Ishikawa (cell line): ENCODE measurements around the gene CACNA2D2.

Source experiments
- CEBPB ChIP-seq: IDR thresholded peaks from 2 replicates; pipeline ENCODE4 v1.6.1; 2012
- CREB1 ChIP-seq: IDR thresholded peaks from 2 replicates; pipeline ENCODE4 v1.6.1; 2012; ENCODE audit warnings: low read depth
- EGR1 ChIP-seq: IDR thresholded peaks from 2 replicates; pipeline ENCODE4 v1.6.1; 2012
- EP300 ChIP-seq: IDR thresholded peaks from 2 replicates; pipeline ENCODE4 v1.6.1; 2012; ENCODE audit warnings: borderline replicate concordance
- FOXM1 ChIP-seq: IDR thresholded peaks from 2 replicates; pipeline ENCODE4 v1.6.1; 2012; ENCODE audit warnings: low read depth, borderline replicate concordance
- NFIC ChIP-seq: IDR thresholded peaks from 2 replicates; pipeline ENCODE4 v1.6.1; 2012
- RAD21 ChIP-seq: IDR thresholded peaks from 2 replicates; pipeline ENCODE4 v1.6.1; 2012; ENCODE audit warnings: low read depth
- REST ChIP-seq: IDR thresholded peaks from 2 replicates; pipeline ENCODE4 v1.6.1; 2012; ENCODE audit warnings: low read depth, mild to moderate bottlenecking
- TAF1 ChIP-seq: IDR thresholded peaks from 2 replicates; pipeline ENCODE4 v1.6.1; 2012; ENCODE audit warnings: low read depth, mild to moderate bottlenecking
- TCF12 ChIP-seq: IDR thresholded peaks from 2 replicates; pipeline ENCODE4 v1.6.1; 2012; ENCODE audit warnings: low read depth
- TEAD4 ChIP-seq: IDR thresholded peaks from 2 replicates; pipeline ENCODE4 v1.6.1; 2012
- YY1 ChIP-seq: IDR thresholded peaks from 2 replicates; pipeline ENCODE4 v1.6.1; 2012; ENCODE audit warnings: low read depth
- TF ChIP-seq, protein P1 (sequence below): IDR thresholded peaks from 2 replicates; pipeline ENCODE4 v1.6.1; 2012
- TF ChIP-seq, protein P2 (sequence below): IDR thresholded peaks from 2 replicates; pipeline ENCODE4 v1.6.1; 2012

DNA sequence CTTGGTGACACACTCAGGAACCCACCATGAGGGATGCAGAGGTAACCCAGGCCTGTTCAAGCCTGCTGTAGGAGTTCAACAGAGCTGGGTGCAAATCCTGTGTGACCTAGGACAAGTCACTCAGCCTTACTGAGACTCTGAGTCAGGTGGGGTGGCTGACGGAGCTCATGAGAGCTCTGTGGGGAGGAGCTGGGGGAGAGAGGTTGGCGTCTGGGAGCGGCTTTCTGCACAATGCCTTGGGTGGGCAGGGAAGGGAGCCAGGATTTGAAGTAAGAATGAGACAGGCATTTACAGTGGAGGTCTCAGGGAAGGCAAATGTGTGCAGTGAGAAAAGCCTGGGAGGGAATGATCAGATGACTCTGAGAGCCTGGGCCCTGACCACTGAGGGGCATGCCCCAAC, 45.8 kb upstream of the CACNA2D2 start:
- TF ChIP-seq EP300 (no peak), FOXM1 (no peak), NFIC (no peak), CEBPB (no peak), REST (no peak), CREB1 (no peak), TEAD4 (no peak), RAD21 (no peak), YY1 (no peak), EGR1 (no peak), TCF12 (no peak), TAF1 (no peak)
- TF ChIP-seq, protein P1, sequence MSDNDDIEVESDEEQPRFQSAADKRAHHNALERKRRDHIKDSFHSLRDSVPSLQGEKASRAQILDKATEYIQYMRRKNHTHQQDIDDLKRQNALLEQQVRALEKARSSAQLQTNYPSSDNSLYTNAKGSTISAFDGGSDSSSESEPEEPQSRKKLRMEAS = no peak
- TF ChIP-seq, protein P2, sequence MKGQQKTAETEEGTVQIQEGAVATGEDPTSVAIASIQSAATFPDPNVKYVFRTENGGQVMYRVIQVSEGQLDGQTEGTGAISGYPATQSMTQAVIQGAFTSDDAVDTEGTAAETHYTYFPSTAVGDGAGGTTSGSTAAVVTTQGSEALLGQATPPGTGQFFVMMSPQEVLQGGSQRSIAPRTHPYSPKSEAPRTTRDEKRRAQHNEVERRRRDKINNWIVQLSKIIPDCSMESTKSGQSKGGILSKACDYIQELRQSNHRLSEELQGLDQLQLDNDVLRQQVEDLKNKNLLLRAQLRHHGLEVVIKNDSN = no peak
